Upper lobe of left lung (tissue), 6 donors: Measurements from ENCODE around the gene DPF3. TPM values are rescaled to one million over a fixed set of nuclear protein-coding genes. Genes with fewer than 3 reads are reported as not detected.

ENCODE experiments used
- ATAC-seq, 2 donors: fragments of 200-7000 bp; cut with Tn5 transposase; one replicate each; pipeline ENCODE4 v1.9.1; 2022; ENCODE audit warnings: mild to moderate bottlenecking in 2 of 2, moderate library complexity in 2 of 2; ENCODE audit not compliant: low FRiP score in 2 of 2
- DNase-seq, 2 donors: peaks; one replicate each; pipeline ENCODE4 v3.0.0-alpha.2; 2019 to 2020
- H3K27ac ChIP-seq, 4 donors: fragments of 200-600 bp; sonication (generic); one replicate each; pipeline ENCODE4 v1.5.1; 2016 to 2019
- H3K27me3 ChIP-seq, 4 donors: fragments of 200-600 bp; sonication (generic); one replicate each; pipeline ENCODE4 v1.5.1; 2017 to 2019
- H3K36me3 ChIP-seq, 4 donors: fragments of 200-600 bp; sonication (generic); one replicate each; pipeline ENCODE4 v1.5.1; 2016 to 2019
- H3K4me1 ChIP-seq, 4 donors: fragments of 200-600 bp; sonication (generic); one replicate each; pipeline ENCODE4 v1.5.1; 2018 to 2019
- H3K4me3 ChIP-seq, 4 donors: fragments of 200-600 bp; sonication (generic); one replicate each; pipeline ENCODE4 v1.5.1; 2017 to 2019; ENCODE audit warnings: mild to moderate bottlenecking in 2 of 4, moderate library complexity in 1 of 4
- H3K9me3 ChIP-seq, 4 donors: fragments of 200-600 bp; sonication (generic); one replicate each; pipeline ENCODE4 v1.5.1; 2018 to 2019
- CTCF ChIP-seq, 6 experiments: fragments of 450-650 bp in 4 of 6; fragments of 200-600 bp in 2 of 6; sonication (generic) in 2 of 6; IDR thresholded peaks; one replicate each; pipeline ENCODE4 v1.5.1; 2016 to 2019; ENCODE audit warnings: antibody characterized with exemption in 6 of 6
- EP300 ChIP-seq, 4 donors: sonication (generic); formaldehyde crosslinking; IDR thresholded peaks; one replicate each; pipeline ENCODE4 v1.5.1; 2017; ENCODE audit warnings: antibody characterized with exemption in 4 of 4, control low read depth in 2 of 4
- POLR2A ChIP-seq, 4 donors: fragments of 450-650 bp; IDR thresholded peaks; one replicate each; pipeline ENCODE4 v1.5.1; 2016 to 2017; ENCODE audit warnings: antibody characterized with exemption in 4 of 4, mild to moderate bottlenecking in 2 of 4
- POLR2AphosphoS5 ChIP-seq, 2 donors: sonication (generic); formaldehyde crosslinking; IDR thresholded peaks; one replicate each; pipeline ENCODE4 v1.5.1; 2017; ENCODE audit warnings: antibody characterized with exemption in 2 of 2
- WGBS, 2 donors: methylation state at CpG; one replicate each; pipeline ENCODE4 v1.1.5; 2017 to 2018; 5-methylcytosine and 5-hydroxymethylcytosine counted together
- total RNA-seq, 6 donors: library from RNA; depleted of rRNA in 4 of 6; stranded (reverse); fragments of >200 nt in 4 of 6; gene quantifications; one replicate each; pipeline versions ENCODE4 v1.1.0 to v1.2.1, GENCODE V29; 2016 to 2021
- donor health status: DM: no; HTN: no; CAD: no; lungs with moderate emphysema.
- donor health status: DM: no; HTN: yes; CAD: no; lungs with severe emphysema.

Gene DPF3
- total RNA-seq, 6 donors from 2014 or later: 0.30 to 1.3 (median 1.0) TPM

GRCh38 chr14:72699852-72700257 lies 194.0 kb downstream of the DPF3 start:
- no peaks in the 10 kb centered on the region for H3K36me3 ChIP-seq
- no peaks in the 10 kb centered on the region for H3K27me3 ChIP-seq
- ATAC-seq (peak; percentile 49 to 86), DNase-seq (peak in 1 of 2 donors; percentile 37)
- H3K27ac ChIP-seq: no peak overlapping the region
- no peaks in the 10 kb centered on the region for H3K4me1 ChIP-seq
- TF ChIP-seq POLR2AphosphoS5 (IDR thresholded peaks at IDR 0.05): no peak
- no peak for TF ChIP-seq POLR2A (IDR thresholded peaks at IDR 0.05)
- TF ChIP-seq EP300 (IDR thresholded peaks at IDR 0.05): no peak
- no peak for TF ChIP-seq CTCF (IDR thresholded peaks at IDR 0.05)
- H3K9me3 ChIP-seq: no peaks in the 10 kb centered on the region
- WGBS, 2 donors: 9 to 12% methylated on average over 3 of the region's 3 CpGs
- H3K4me3 ChIP-seq: no peak overlapping the region

GRCh38 chr14:72699443-72699842 lies 194.5 kb downstream of the DPF3 start:
- H3K36me3 ChIP-seq: no peaks in the 10 kb centered on the region
- no peaks in the 10 kb centered on the region for H3K27me3 ChIP-seq
- no peak overlapping the region for H3K27ac ChIP-seq
- DNase-seq (no peak), ATAC-seq (no peak)
- TF ChIP-seq CTCF (IDR thresholded peaks at IDR 0.05) (no peak), POLR2AphosphoS5 (IDR thresholded peaks at IDR 0.05) (no peak), EP300 (IDR thresholded peaks at IDR 0.05) (no peak)
- H3K9me3 ChIP-seq: no peaks in the 10 kb centered on the region
- no peak overlapping the region for H3K4me3 ChIP-seq
- no peaks in the 10 kb centered on the region for H3K4me1 ChIP-seq
- WGBS, 2 donors: 57 to 72% methylated on average over 4 of the region's 4 CpGs

GRCh38 chr14:72692696-72693095 lies 201.2 kb downstream of the DPF3 start:
- ATAC-seq (peak in 1 of 2 donors; percentile 64), DNase-seq (no peak)
- Histone ChIP-seq H3K36me3 (no peaks in the 10 kb centered on the region), H3K4me3 (no peak overlapping the region), H3K9me3 (no peaks in the 10 kb centered on the region), H3K27me3 (no peaks in the 10 kb centered on the region), H3K27ac (no peak overlapping the region), H3K4me1 (no peaks in the 10 kb centered on the region)
- WGBS, 2 donors: 13 to 31% methylated on average over 2 to 3 of the region's 3 CpGs
- no peak for TF ChIP-seq EP300 (IDR thresholded peaks at IDR 0.05)
- no peak for TF ChIP-seq CTCF (IDR thresholded peaks at IDR 0.05)
- no peak for TF ChIP-seq POLR2A (IDR thresholded peaks at IDR 0.05)
- TF ChIP-seq POLR2AphosphoS5 (IDR thresholded peaks at IDR 0.05): no peak

GRCh38 chr14:72690324-72690723 lies 203.6 kb downstream of the DPF3 start:
- WGBS, 2 donors: 86 to 87% methylated on average over 12 to 14 of the region's 14 CpGs
- ATAC-seq (no peak), DNase-seq (no peak)
- Histone ChIP-seq H3K9me3 (no peaks in the 10 kb centered on the region), H3K4me3 (no peak overlapping the region), H3K27me3 (no peaks in the 10 kb centered on the region), H3K27ac (no peak overlapping the region), H3K4me1 (no peaks in the 10 kb centered on the region), H3K36me3 (no peaks in the 10 kb centered on the region)
- TF ChIP-seq CTCF (IDR thresholded peaks at IDR 0.05) (no peak), POLR2A (IDR thresholded peaks at IDR 0.05) (no peak), POLR2AphosphoS5 (IDR thresholded peaks at IDR 0.05) (no peak), EP300 (IDR thresholded peaks at IDR 0.05) (no peak)

- Histone ChIP-seq H3K4me3 (no peak overlapping the region), H3K36me3 (no peaks in the 10 kb centered on the region), H3K27me3 (no peaks in the 10 kb centered on the region), H3K4me1 (no peaks in the 10 kb centered on the region), H3K27ac (no peak overlapping the region), H3K9me3 (peaks cover 0 to 3% (median 0%) of the 10 kb centered on the region in 4 donors)
- 84 to 87% methylated on average over 14 to 15 of the region's 15 CpGs for WGBS, 2 donors
- no peak for ATAC-seq
- DNase-seq: peak in 1 of 2 donors; percentile 38
- no peak for TF ChIP-seq POLR2AphosphoS5 (IDR thresholded peaks at IDR 0.05)
- TF ChIP-seq CTCF (IDR thresholded peaks at IDR 0.05): no peak
- TF ChIP-seq POLR2A (IDR thresholded peaks at IDR 0.05): no peak
- no peak for TF ChIP-seq EP300 (IDR thresholded peaks at IDR 0.05)
Observed at GRCh38 chr14:72688990-72689671, 204.8 kb downstream of the DPF3 start.
